Measurements from ENCODE around the gene DTD1.

- TF ChIP-seq, protein P1, sequence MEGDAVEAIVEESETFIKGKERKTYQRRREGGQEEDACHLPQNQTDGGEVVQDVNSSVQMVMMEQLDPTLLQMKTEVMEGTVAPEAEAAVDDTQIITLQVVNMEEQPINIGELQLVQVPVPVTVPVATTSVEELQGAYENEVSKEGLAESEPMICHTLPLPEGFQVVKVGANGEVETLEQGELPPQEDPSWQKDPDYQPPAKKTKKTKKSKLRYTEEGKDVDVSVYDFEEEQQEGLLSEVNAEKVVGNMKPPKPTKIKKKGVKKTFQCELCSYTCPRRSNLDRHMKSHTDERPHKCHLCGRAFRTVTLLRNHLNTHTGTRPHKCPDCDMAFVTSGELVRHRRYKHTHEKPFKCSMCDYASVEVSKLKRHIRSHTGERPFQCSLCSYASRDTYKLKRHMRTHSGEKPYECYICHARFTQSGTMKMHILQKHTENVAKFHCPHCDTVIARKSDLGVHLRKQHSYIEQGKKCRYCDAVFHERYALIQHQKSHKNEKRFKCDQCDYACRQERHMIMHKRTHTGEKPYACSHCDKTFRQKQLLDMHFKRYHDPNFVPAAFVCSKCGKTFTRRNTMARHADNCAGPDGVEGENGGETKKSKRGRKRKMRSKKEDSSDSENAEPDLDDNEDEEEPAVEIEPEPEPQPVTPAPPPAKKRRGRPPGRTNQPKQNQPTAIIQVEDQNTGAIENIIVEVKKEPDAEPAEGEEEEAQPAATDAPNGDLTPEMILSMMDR (IDR thresholded peaks at IDR 0.05; ENCODE audit: borderline replicate concordance, extremely low read depth, low read length, poor library complexity, severe bottlenecking): no peak
- TF ChIP-seq EZH2 (IDR thresholded peaks at IDR 0.05; ENCODE audit: borderline replicate concordance, low read depth, low read length, severe bottlenecking): no peak
Measured at GRCh38 chr20:18775633-18776032, 187.8 kb downstream of the DTD1 start.
